ENCODE measurements around the gene ADSS1. TPM values are rescaled to one million over a fixed set of nuclear protein-coding genes. Genes with fewer than 3 reads are reported as not detected.

The ADSS1 gene
- polyA plus RNA-seq, 1 of the 3 experiments (the other 2 are of a cell fraction): 14.3 TPM

DNA sequence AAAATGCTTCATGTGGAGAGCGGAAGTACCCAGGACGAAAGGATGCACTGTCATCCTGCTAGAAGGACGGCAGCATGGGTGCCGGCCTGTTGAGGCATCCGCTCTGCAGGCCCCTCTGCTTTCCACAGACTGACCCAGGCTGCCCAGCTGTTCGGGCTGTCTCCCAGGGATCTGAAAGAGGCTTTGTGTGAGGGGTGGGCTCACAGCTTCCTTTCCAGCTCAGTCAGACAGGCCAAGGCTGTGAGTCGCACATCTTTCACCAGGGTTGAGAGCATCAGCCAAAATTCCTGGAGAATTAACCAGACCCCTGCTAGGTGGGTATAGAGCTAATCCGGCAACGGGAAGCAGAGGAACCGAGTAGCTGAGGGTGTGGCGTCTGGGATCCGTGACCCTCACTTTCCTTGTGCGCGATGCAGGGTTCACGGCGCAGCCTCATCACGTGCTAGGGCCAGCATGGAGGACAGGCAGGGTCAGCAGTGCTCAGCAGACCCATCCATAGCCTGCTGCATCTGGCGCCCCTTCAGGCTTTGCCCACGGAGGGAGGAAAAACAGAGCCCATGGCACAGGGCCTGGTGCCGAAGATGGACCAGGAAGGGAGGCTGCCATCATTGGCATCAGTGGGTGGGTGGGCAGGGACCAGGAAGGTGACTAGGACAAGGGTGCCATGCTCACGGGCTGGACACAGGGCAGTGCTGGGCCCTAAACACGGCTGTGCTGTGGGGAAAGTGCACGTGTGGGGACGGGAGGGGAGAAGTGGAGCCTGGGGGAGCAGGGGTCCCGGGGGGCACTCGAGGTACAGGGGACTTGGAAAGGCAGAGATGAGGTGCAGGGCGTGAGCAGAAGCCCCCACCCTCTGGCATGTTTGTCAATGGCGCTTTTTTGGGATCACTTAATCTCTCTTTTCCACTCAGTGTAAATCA is 19.7 kb downstream of the ADSS1 start:
- POLR2A ChIA-PET: no interaction called here

DNA sequence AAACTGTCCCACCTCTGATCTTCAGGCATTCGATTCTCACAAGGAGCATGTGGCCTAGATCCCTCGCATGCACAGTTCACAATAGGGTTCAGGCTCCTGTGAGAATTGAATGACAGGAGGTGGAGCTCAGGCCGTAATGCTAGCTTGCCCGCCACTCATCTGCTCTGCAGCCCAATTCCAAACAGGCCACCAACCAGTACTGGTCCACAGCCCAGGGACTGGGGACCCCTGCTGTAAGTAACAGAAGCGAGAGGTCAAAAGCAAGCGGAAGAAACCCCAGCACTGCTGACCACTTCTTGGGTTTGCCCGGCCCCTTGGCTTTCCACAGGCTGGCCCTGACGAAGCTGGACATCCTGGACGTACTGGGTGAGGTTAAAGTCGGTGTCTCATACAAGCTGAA is 20.5 kb downstream of the ADSS1 start:
- no peak for DNase-seq
- no peaks in the 10 kb centered on the region; a peak in 1 of 4 replicates for H3K4me1 ChIP-seq (ENCODE audit: control insufficient read depth in 1 of 2, insufficient read depth in 2 of 2, low read depth in 1 of 2, low read length in 1 of 2)
- H3K27me3 ChIP-seq (ENCODE audit: insufficient read depth): no peaks in the 10 kb centered on the region
- H3K4me3 ChIP-seq (ENCODE audit: low read depth in 2 of 2, low read length in 1 of 2): no peak overlapping the region
- WGBS (ENCODE audit: low lambda C conversion rate): 90% methylated on average over 7 of the region's 10 CpGs
- CTCF ChIA-PET: no interaction called here
- H3K36me3 ChIP-seq (replicated peaks in 1 of 2; ENCODE audit: control insufficient read depth in 1 of 2, insufficient read depth in 2 of 2, low read length in 1 of 2): peaks cover 0 to 5% of the 10 kb centered on the region in 2 experiments
- H3K79me2 ChIP-seq (ENCODE audit: insufficient read depth): no peaks in the 10 kb centered on the region
- H3K9ac ChIP-seq: no peak overlapping the region
- H3K27ac ChIP-seq (ENCODE audit: low read depth in 2 of 2, low read length in 1 of 2): no peak overlapping the region
- H3K4me2 ChIP-seq: no peak overlapping the region
- H4K20me1 ChIP-seq (ENCODE audit: insufficient read depth): no peaks in the 10 kb centered on the region
- POLR2A ChIA-PET: no interaction called here
- no peaks in the 10 kb centered on the region for H3K9me2 ChIP-seq
- no peaks in the 10 kb centered on the region for H3F3A ChIP-seq (replicated peaks; ENCODE audit: insufficient read depth)
- no peak overlapping the region for H2AFZ ChIP-seq (ENCODE audit: low read depth)
- H3K9me3 ChIP-seq: no peaks in the 10 kb centered on the region
- TF ChIP-seq, protein P1, sequence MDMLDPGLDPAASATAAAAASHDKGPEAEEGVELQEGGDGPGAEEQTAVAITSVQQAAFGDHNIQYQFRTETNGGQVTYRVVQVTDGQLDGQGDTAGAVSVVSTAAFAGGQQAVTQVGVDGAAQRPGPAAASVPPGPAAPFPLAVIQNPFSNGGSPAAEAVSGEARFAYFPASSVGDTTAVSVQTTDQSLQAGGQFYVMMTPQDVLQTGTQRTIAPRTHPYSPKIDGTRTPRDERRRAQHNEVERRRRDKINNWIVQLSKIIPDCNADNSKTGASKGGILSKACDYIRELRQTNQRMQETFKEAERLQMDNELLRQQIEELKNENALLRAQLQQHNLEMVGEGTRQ (IDR thresholded peaks at IDR 0.05; ENCODE audit: borderline replicate concordance, low read depth, low read length): no peak
- no peak for TF ChIP-seq YY1 (IDR thresholded peaks at IDR 0.05; ENCODE audit: low read depth)
- TF ChIP-seq TAF1 (IDR thresholded peaks at IDR 0.05; ENCODE audit: borderline replicate concordance, low read depth, low read length): no peak
- TF ChIP-seq, protein P2, sequence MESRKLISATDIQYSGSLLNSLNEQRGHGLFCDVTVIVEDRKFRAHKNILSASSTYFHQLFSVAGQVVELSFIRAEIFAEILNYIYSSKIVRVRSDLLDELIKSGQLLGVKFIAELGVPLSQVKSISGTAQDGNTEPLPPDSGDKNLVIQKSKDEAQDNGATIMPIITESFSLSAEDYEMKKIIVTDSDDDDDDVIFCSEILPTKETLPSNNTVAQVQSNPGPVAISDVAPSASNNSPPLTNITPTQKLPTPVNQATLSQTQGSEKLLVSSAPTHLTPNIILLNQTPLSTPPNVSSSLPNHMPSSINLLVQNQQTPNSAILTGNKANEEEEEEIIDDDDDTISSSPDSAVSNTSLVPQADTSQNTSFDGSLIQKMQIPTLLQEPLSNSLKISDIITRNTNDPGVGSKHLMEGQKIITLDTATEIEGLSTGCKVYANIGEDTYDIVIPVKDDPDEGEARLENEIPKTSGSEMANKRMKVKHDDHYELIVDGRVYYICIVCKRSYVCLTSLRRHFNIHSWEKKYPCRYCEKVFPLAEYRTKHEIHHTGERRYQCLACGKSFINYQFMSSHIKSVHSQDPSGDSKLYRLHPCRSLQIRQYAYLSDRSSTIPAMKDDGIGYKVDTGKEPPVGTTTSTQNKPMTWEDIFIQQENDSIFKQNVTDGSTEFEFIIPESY (IDR thresholded peaks at IDR 0.05; ENCODE audit: borderline replicate concordance, low read depth): no peak
- TF ChIP-seq, protein P3, sequence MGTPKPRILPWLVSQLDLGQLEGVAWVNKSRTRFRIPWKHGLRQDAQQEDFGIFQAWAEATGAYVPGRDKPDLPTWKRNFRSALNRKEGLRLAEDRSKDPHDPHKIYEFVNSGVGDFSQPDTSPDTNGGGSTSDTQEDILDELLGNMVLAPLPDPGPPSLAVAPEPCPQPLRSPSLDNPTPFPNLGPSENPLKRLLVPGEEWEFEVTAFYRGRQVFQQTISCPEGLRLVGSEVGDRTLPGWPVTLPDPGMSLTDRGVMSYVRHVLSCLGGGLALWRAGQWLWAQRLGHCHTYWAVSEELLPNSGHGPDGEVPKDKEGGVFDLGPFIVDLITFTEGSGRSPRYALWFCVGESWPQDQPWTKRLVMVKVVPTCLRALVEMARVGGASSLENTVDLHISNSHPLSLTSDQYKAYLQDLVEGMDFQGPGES (IDR thresholded peaks at IDR 0.05; ENCODE audit: low read depth, low read length): no peak
- TF ChIP-seq FOXM1 (IDR thresholded peaks at IDR 0.05; ENCODE audit: low read depth): no peak
- no peak for TF ChIP-seq CHD2 (IDR thresholded peaks at IDR 0.05; ENCODE audit: low read length, partially characterized antibody)
- no peak for TF ChIP-seq JUND (IDR thresholded peaks at IDR 0.05)
- TF ChIP-seq RAD21 (IDR thresholded peaks at IDR 0.05; ENCODE audit: low read length): no peak
- no peak for TF ChIP-seq RXRA (IDR thresholded peaks at IDR 0.05; ENCODE audit: borderline replicate concordance, low read depth)
- no peak for TF ChIP-seq TEAD4 (IDR thresholded peaks at IDR 0.05; ENCODE audit: borderline replicate concordance, insufficient read depth)
- TF ChIP-seq, protein P4, sequence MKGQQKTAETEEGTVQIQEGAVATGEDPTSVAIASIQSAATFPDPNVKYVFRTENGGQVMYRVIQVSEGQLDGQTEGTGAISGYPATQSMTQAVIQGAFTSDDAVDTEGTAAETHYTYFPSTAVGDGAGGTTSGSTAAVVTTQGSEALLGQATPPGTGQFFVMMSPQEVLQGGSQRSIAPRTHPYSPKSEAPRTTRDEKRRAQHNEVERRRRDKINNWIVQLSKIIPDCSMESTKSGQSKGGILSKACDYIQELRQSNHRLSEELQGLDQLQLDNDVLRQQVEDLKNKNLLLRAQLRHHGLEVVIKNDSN (IDR thresholded peaks at IDR 0.05; ENCODE audit: borderline replicate concordance, low read depth): no peak

More for the DNA sequence above, 19.7 kb downstream of the ADSS1 start:
- H3K4me2 ChIP-seq: no peak overlapping the region
- H3K4me1 ChIP-seq (ENCODE audit: control insufficient read depth in 1 of 2, insufficient read depth in 2 of 2, low read depth in 1 of 2, low read length in 1 of 2): no peaks in the 10 kb centered on the region; a peak in 1 of 4 replicates
- H3K9me3 ChIP-seq: no peaks in the 10 kb centered on the region
- H3K27me3 ChIP-seq (ENCODE audit: insufficient read depth): no peaks in the 10 kb centered on the region
- no peak overlapping the region for H3K9ac ChIP-seq
- peaks cover 0 to 5% of the 10 kb centered on the region in 2 experiments for H3K36me3 ChIP-seq (replicated peaks in 1 of 2; ENCODE audit: control insufficient read depth in 1 of 2, insufficient read depth in 2 of 2, low read length in 1 of 2)
- H3K4me3 ChIP-seq (ENCODE audit: low read depth in 2 of 2, low read length in 1 of 2): no peak overlapping the region
- no peak overlapping the region for H2AFZ ChIP-seq (ENCODE audit: low read depth)
- H3K27ac ChIP-seq (ENCODE audit: low read depth in 2 of 2, low read length in 1 of 2): no peak overlapping the region
- TF ChIP-seq TCF12 (IDR thresholded peaks at IDR 0.05): no peak; the same call in 1 of the 2 replicates
- no peak for TF ChIP-seq SMC3 (IDR thresholded peaks at IDR 0.05; ENCODE audit: low read depth, low read length)
- no peak for TF ChIP-seq TEAD4 (IDR thresholded peaks at IDR 0.05; ENCODE audit: borderline replicate concordance, insufficient read depth)
- no peak for TF ChIP-seq ELF1 (IDR thresholded peaks at IDR 0.05)
- TF ChIP-seq, protein P5, sequence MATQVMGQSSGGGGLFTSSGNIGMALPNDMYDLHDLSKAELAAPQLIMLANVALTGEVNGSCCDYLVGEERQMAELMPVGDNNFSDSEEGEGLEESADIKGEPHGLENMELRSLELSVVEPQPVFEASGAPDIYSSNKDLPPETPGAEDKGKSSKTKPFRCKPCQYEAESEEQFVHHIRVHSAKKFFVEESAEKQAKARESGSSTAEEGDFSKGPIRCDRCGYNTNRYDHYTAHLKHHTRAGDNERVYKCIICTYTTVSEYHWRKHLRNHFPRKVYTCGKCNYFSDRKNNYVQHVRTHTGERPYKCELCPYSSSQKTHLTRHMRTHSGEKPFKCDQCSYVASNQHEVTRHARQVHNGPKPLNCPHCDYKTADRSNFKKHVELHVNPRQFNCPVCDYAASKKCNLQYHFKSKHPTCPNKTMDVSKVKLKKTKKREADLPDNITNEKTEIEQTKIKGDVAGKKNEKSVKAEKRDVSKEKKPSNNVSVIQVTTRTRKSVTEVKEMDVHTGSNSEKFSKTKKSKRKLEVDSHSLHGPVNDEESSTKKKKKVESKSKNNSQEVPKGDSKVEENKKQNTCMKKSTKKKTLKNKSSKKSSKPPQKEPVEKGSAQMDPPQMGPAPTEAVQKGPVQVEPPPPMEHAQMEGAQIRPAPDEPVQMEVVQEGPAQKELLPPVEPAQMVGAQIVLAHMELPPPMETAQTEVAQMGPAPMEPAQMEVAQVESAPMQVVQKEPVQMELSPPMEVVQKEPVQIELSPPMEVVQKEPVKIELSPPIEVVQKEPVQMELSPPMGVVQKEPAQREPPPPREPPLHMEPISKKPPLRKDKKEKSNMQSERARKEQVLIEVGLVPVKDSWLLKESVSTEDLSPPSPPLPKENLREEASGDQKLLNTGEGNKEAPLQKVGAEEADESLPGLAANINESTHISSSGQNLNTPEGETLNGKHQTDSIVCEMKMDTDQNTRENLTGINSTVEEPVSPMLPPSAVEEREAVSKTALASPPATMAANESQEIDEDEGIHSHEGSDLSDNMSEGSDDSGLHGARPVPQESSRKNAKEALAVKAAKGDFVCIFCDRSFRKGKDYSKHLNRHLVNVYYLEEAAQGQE (IDR thresholded peaks at IDR 0.05; ENCODE audit: low read depth, low read length): no peak
- TF ChIP-seq RXRA (IDR thresholded peaks at IDR 0.05; ENCODE audit: borderline replicate concordance, low read depth): no peak
- TF ChIP-seq FOXJ3 (CRISPR knock-in tag; IDR thresholded peaks at IDR 0.05): no peak
- H3F3A ChIP-seq (replicated peaks; ENCODE audit: insufficient read depth): no peaks in the 10 kb centered on the region
- 75% methylated on average over 18 of the region's 28 CpGs for WGBS (ENCODE audit: low lambda C conversion rate)
- no peaks in the 10 kb centered on the region for H3K79me2 ChIP-seq (ENCODE audit: insufficient read depth)
- no peak for DNase-seq
- no peaks in the 10 kb centered on the region for H3K9me2 ChIP-seq
- no peaks in the 10 kb centered on the region for H4K20me1 ChIP-seq (ENCODE audit: insufficient read depth)
- CTCF ChIA-PET: no interaction called here

Measured in SK-N-SH (cell line).